Keratinocyte (primary cell): ENCODE results near the gene CDC14B. TPM values are rescaled to one million over a fixed set of nuclear protein-coding genes. Genes with fewer than 3 reads are reported as not detected.

Experiments
- DNase-seq: peaks from one replicate; pipeline ENCODE4 v3.0.0-alpha.2; 2011; ENCODE audit warnings: low read depth, missing footprints, low spot score
- FAIRE-seq: peaks from 2 replicates; lab custom pipeline; 2011; peaks lifted over from hg19 to GRCh38; lab: Jason Lieb, UNC
- H2AFZ ChIP-seq: 2 replicates; pipeline ENCODE4 v1.6.0; 2012; ENCODE audit warnings: low read length, control low read depth, inconsistent platforms; ENCODE audit not compliant: control insufficient read depth
- H3K27ac ChIP-seq: 2 replicates; pipeline ENCODE4 v1.5.1; 2011; ENCODE audit warnings: low read length; ENCODE audit not compliant: control insufficient read depth, insufficient read depth
- H3K27me3 ChIP-seq: 3 replicates; pipeline ENCODE4 v1.6.0; 2011; ENCODE audit warnings: low read length; ENCODE audit not compliant: control insufficient read depth, insufficient read depth; ENCODE audit errors: extremely low read depth
- H3K36me3 ChIP-seq, 2 experiments: 2 replicates in 1 of 2; 3 replicates in 1 of 2; pipeline ENCODE4 v1.5.1; 2011; ENCODE audit warnings: low read length in 2 of 2, mild to moderate bottlenecking in 1 of 2; ENCODE audit not compliant: control insufficient read depth in 2 of 2, insufficient read depth in 2 of 2; ENCODE audit errors: extremely low read depth in 1 of 2
- H3K4me1 ChIP-seq: 3 replicates; pipeline ENCODE4 v1.5.1; 2011; ENCODE audit warnings: low read length; ENCODE audit not compliant: control insufficient read depth, insufficient read depth; ENCODE audit errors: extremely low read depth
- H3K4me2 ChIP-seq: 3 replicates; pipeline ENCODE4 v1.6.0; 2011; ENCODE audit warnings: low read depth, low read length; ENCODE audit not compliant: control insufficient read depth, insufficient read depth; ENCODE audit errors: extremely low read depth
- H3K4me3 ChIP-seq, 3 experiments: fragments of 200-600 bp in 1 of 3; sonication (generic) in 1 of 3; 2 replicates in 2 of 3; 3 replicates in 1 of 3; pipeline ENCODE4 v1.5.1; 2011 to 2016; ENCODE audit warnings: low read length in 3 of 3, mild to moderate bottlenecking in 3 of 3, control low read depth in 2 of 3, inconsistent platforms in 1 of 3, low read depth in 1 of 3, mixed read lengths in 1 of 3, mixed run types in 1 of 3, moderate library complexity in 1 of 3; ENCODE audit not compliant: control insufficient read depth in 2 of 3, insufficient read depth in 2 of 3; ENCODE audit errors: extremely low read depth in 1 of 3
- H3K79me2 ChIP-seq: 2 replicates; pipeline ENCODE4 v1.6.0; 2012; ENCODE audit warnings: low read length; ENCODE audit not compliant: control insufficient read depth, insufficient read depth
- H3K9ac ChIP-seq: 3 replicates; pipeline ENCODE4 v1.6.0; 2011; ENCODE audit warnings: low read length; ENCODE audit not compliant: control insufficient read depth, insufficient read depth; ENCODE audit errors: extremely low read depth
- H3K9me1 ChIP-seq: 3 replicates; pipeline ENCODE4 v1.6.0; 2011; ENCODE audit warnings: low read length; ENCODE audit not compliant: control insufficient read depth, insufficient read depth; ENCODE audit errors: extremely low read depth
- H3K9me3 ChIP-seq: 2 replicates; pipeline ENCODE4 v1.5.1; 2012; ENCODE audit warnings: low read depth, low read length; ENCODE audit not compliant: control insufficient read depth
- H4K20me1 ChIP-seq: 3 replicates; pipeline ENCODE4 v1.6.0; 2011; ENCODE audit warnings: low read length; ENCODE audit not compliant: control insufficient read depth, insufficient read depth; ENCODE audit errors: extremely low read depth
- CTCF ChIP-seq, 3 experiments: IDR thresholded peaks in 1 of 3; conservative IDR thresholded peaks in 1 of 3; optimal IDR thresholded peaks in 1 of 3; 2 replicates in 2 of 3; 3 replicates in 1 of 3; pipeline versions ENCODE3 to v1.5.1; 2011; ENCODE audit warnings: low read length in 3 of 3, mild to moderate bottlenecking in 3 of 3, moderate library complexity in 2 of 3, control low read depth in 1 of 3, inconsistent platforms in 1 of 3; ENCODE audit not compliant: insufficient read depth in 2 of 3; ENCODE audit errors: extremely low read depth in 1 of 3
- EZH2 ChIP-seq: IDR thresholded peaks from one replicate; pipeline ENCODE4 v1.6.1; 2012; ENCODE audit warnings: inconsistent platforms, mild to moderate bottlenecking, low read length, moderate library complexity
- dilution Hi-C: fragments of 300-500 bp; cut with MboI; formaldehyde crosslinking; loops from one replicate; pipeline ENCODE4 v1.7.0; 2020; ENCODE audit warnings: low sequenced_read_pairs; ENCODE audit not compliant: extremely low pct_ligation_motif_present
- polyA plus RNA-seq, 5 experiments: library from polyadenylated mRNA; depleted of rRNA in 3 of 5; stranded (reverse) in 3 of 5; stranded (forward) in 1 of 5; unstranded in 1 of 5; fragments of >200 nt; gene quantifications; 1 replicate in 1 of 5; 2 replicates in 3 of 5; 3 replicates in 1 of 5; pipeline versions ENCODE4 v1.2.1 to v1.2.3, GENCODE V29; 2011 to 2012; ENCODE audit warnings: missing spikeins in 2 of 5, low read depth in 1 of 5, low replicate concordance in 1 of 5

Gene CDC14B
- polyA plus RNA-seq, 1 donor (not counting 4 experiments of a cell fraction or from before 2014, with no cell fraction given): 7.5 TPM

- DNase-seq: no peak
- H3K4me2 ChIP-seq: no peak overlapping the region
- H3K27ac ChIP-seq: no peak overlapping the region
- H3K36me3 ChIP-seq: peaks cover 10 to 25% of the 10 kb centered on the region in 2 experiments
- no peak overlapping the region for H3K9ac ChIP-seq
- no peaks in the 10 kb centered on the region for H3K9me1 ChIP-seq
- H3K27me3 ChIP-seq: no peaks in the 10 kb centered on the region
- no peaks in the 10 kb centered on the region for H3K79me2 ChIP-seq
- TF ChIP-seq EZH2 (no peak), CTCF (optimal IDR thresholded peaks at IDR 0.05 in 1 of 3, IDR thresholded peaks at IDR 0.05 in 1 of 3, conservative IDR thresholded peaks at IDR 0.05 in 1 of 3; ENCODE audit: extremely low read depth in 1 of 3, insufficient read depth in 2 of 3, low read length in 3 of 3) (no peak)
- no peak overlapping the region for H2AFZ ChIP-seq
- no peaks in the 10 kb centered on the region for H3K4me1 ChIP-seq
- H4K20me1 ChIP-seq: no peaks in the 10 kb centered on the region
- dilution Hi-C loops: no loop called here
- H3K4me3 ChIP-seq: no peak overlapping the region
- no peak for FAIRE-seq
- no peaks in the 10 kb centered on the region for H3K9me3 ChIP-seq
Observed at GRCh38 chr9:96467784-96468183, 151.9 kb downstream of the CDC14B start.

GRCh38 chr9:96464426-96464825, 155.2 kb downstream of the CDC14B start:
- H3K4me2 ChIP-seq: no peak overlapping the region
- H3K79me2 ChIP-seq: no peaks in the 10 kb centered on the region
- H3K9me1 ChIP-seq: no peaks in the 10 kb centered on the region
- FAIRE-seq: no peak
- H3K4me1 ChIP-seq: no peaks in the 10 kb centered on the region
- no peaks in the 10 kb centered on the region for H4K20me1 ChIP-seq
- H3K36me3 ChIP-seq: peaks cover 10 to 13% of the 10 kb centered on the region in 2 experiments
- dilution Hi-C loops: no loop called here
- TF ChIP-seq CTCF (optimal IDR thresholded peaks at IDR 0.05 in 1 of 3, IDR thresholded peaks at IDR 0.05 in 1 of 3, conservative IDR thresholded peaks at IDR 0.05 in 1 of 3; ENCODE audit: extremely low read depth in 1 of 3, insufficient read depth in 2 of 3, low read length in 3 of 3): no peak
- no peak for TF ChIP-seq EZH2
- no peak overlapping the region for H2AFZ ChIP-seq
- no peaks in the 10 kb centered on the region for H3K27me3 ChIP-seq
- no peak overlapping the region for H3K27ac ChIP-seq
- no peak overlapping the region for H3K9ac ChIP-seq
- DNase-seq: no peak
- H3K9me3 ChIP-seq: no peaks in the 10 kb centered on the region
- H3K4me3 ChIP-seq: no peak overlapping the region
